ENCODE results near the gene LIX1L. TPM values are rescaled to one million over a fixed set of nuclear protein-coding genes. Genes with fewer than 3 reads are reported as not detected.

LIX1L gene
- total RNA-seq, 1 donor from 2014 or later = 22.9 TPM

DNA sequence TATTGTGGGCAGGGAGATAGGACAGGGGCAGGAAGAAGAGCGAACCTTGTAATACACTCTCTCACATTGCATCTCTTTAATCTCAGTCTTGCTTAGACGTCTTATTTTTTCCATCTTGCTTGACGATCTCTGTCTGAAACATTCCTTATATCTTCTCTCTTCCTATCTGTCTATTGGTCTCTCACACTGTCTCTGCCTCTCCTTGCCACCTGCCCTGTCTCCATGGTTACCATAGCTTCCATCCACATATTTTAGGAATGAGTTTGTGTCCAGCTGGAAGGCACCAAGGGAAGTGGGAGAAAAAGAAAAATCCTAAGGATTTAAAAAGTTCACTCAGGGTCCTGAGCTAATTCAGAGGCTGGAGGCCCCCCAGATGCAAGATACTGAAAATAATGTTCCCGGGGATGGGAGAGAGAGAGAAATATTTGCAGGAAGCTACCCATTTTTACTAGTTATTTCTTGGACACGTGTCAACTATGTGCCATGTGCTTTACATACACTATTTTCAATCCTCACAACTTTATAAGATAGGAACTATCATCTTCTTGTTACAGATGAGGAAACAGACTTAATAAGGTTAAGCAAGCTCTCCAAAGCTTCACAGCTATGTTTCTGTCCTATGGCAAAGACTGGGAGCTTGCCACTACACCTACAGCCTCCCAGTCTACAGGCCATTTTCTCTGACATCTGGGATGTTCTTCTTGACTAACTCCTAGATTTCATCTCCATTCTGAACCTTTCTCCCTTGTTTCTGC is 5.6 kb upstream of the LIX1L start:
- DNase-seq (ENCODE audit: low read depth, low spot score) = no peak

- DNase-seq (ENCODE audit: low read depth, low spot score) = no peak
These were observed 4.6 kb upstream of the LIX1L start for GRCh38 chr1:145962157-145963102.

DNA sequence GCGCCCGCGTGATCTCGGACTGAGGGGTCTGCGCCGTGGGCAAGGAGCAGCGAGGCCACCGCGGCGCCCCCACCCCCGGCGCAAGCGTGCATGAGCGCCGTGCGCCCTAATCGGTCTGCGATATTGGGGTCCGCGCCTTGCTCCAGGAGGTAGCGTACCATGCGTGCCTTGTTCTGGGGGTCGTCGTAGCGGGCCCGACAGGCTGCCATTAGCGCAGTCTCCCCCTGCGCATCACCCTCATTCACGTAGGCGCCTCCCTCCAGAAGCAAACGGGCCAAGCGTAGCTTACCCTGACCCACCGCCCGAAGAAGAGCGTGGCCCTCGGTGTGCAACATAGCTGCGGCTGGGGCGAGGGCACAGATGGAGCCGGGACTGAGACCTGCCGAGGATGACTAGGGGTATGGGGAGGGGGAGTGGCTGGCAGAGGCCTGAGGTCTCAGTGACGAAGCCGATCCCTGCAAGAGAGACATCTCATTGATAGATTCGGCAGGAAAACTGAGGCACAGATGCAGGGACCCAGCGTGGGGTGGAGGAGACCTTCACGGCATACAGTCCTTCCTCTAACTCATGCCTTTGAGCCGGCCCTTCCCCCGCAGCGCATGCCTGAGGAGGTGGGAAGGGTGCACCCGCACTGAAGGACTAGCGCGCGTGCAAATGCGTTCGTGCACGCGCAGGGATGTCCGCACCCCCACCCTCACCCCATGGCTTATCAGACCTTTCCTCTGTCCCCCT is 3.8 kb upstream of the LIX1L start:
- no peak for DNase-seq (ENCODE audit: low read depth, low spot score)

DNA sequence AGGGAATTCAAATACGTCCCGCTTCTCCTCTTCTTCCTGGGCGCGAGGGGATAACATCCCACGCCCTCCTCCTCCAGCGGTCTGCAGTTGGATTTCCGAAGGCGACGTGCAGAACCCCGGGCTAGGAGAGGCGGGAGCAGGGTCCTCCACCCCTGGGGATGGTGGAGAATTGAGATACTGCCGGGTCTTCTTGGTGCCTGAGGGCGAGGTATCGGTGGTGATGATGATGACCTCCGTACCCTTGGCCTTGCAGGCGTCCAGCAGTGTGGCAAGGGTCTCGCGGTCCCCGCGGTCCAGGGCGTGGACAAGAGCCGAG is 3.2 kb upstream of the LIX1L start:
- DNase-seq (ENCODE audit: low read depth, low spot score) = no peak

DNA sequence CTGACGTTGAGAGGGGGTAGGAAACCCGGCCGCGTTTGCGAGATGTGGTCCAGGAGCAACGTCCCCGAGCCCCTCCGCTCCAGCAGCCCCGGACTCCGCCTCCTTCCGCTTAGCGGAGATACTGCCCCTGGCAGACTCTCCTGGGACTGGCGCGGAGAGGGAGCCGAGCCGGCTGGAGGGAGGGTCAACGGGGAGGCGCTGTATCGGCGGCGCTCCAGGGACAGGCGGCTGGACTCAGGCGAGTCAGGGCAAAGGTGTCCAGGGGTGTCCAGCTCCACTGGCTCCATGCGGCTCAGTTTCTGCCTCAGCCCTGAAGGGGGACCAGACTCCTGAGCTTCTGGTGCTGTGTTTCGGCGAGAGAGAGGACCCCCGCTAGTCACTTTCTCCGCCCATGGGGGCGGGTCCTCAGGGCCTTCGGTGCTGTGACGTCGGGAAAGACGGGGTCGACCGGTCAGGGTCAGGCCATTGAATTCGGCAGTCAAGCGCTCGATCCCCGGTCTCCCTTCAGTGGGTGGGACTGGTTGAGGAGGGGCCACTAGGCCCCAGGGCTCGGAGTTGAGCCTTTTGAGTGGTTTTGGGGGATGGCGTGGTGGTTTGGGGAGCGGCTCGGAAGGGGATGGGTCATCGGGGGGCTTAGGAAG is 2.8 kb upstream of the LIX1L start:
- DNase-seq (ENCODE audit: low read depth, low spot score) = no peak

- DNase-seq (ENCODE audit: low read depth, low spot score) = no peak
These were observed 2.2 kb upstream of the LIX1L start for GRCh38 chr1:145959957-145960467.

GRCh38 chr1:145959333-145959732 is 1.5 kb upstream of the LIX1L start:
- no peak for DNase-seq (ENCODE audit: low read depth, low spot score)

- DNase-seq (ENCODE audit: low read depth, low spot score) = no peak
These were observed 917 bp upstream of the LIX1L start for GRCh38 chr1:145958734-145959133.

DNA sequence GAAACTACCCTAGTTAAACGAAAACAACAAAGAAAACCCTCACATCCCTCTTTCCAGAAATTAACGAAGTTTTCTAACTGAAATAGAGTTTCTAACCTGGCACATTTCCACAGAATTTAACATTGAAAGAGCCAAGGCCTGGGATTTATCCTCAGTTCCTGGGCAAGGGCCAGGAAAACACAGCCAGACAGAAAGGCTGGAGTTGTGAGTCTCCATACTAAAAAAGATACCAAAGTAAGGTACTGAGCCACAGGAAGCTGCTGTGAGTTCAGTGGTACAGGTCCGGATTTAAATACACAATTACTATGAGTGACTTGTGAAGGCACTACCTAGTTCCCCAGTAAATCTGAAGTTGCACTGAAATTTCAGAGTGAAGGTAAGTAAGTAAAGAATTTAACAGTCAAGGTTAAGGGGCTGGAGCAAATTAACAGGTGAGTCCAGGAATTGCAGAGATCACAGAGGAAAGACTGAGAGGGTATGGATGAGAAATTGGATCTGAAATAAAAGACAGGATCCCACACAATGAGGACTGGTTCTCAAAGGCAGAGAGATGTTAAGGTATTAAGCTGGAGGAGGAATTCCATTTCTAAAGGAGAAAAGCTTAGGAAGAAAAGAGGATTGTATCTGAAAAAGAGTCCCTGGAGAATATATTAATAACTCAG is 905 bp downstream of the LIX1L start:
- no peak for DNase-seq (ENCODE audit: low read depth, low spot score)

- DNase-seq (ENCODE audit: low read depth, low spot score) = no peak
These were observed 1.5 kb downstream of the LIX1L start for GRCh38 chr1:145956361-145956760.

DNA sequence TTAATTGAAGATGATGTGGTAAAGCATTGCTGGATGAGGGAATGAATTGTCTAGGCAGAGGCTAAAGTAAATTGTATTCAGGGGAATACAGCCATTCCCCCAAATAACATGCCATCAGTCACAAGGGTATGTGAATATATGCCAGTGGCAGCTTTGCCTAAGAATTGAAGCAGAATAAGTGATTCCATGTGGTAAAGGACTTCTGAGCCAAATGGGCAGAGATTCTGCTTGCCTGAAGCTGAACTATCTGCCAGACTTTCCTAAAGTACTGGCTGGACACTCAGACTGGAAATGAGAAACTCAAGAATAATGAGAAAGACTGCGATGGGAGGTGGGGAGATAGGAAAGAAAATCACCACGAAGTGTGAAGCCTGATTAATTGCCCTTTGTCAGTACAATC is 2.4 kb downstream of the LIX1L start:
- DNase-seq (ENCODE audit: low read depth, low spot score) = no peak

GRCh38 chr1:145953861-145954260 is 4.0 kb downstream of the LIX1L start:
- DNase-seq (ENCODE audit: low read depth, low spot score) = no peak

GRCh38 chr1:145952903-145953302 is 4.9 kb downstream of the LIX1L start:
- DNase-seq (ENCODE audit: low read depth, low spot score) = no peak

- DNase-seq (ENCODE audit: low read depth, low spot score) = no peak
These were observed 6.3 kb downstream of the LIX1L start for GRCh38 chr1:145951526-145951925.

GRCh38 chr1:145949219-145949618 is 8.6 kb downstream of the LIX1L start:
- no peak for DNase-seq (ENCODE audit: low read depth, low spot score)

DNA sequence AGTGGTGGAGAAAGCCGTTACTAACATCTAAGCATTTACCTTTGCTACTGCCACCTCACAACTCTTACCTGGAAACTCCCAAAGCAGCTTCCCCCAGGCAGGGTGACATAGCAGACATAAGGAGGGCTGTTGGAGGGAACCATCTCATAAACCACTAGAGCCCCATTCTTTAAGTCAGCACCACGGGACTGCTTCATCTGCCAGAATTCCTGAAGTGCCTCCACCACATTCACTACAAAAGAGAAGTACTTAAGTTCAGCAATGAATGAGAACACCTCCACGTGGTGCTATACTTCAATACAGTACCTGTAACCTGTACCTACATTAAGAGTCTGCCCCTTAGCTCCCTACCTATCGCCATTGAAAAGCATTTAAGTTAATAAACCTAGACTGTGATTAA is 10.3 kb downstream of the LIX1L start:
- DNase-seq (ENCODE audit: low read depth, low spot score) = no peak

GRCh38 chr1:145946477-145946986 is 11.3 kb downstream of the LIX1L start:
- DNase-seq (ENCODE audit: low read depth, low spot score) = no peak

- DNase-seq (ENCODE audit: low read depth, low spot score) = no peak
These were observed 13.3 kb downstream of the LIX1L start for GRCh38 chr1:145944532-145944931.

DNA sequence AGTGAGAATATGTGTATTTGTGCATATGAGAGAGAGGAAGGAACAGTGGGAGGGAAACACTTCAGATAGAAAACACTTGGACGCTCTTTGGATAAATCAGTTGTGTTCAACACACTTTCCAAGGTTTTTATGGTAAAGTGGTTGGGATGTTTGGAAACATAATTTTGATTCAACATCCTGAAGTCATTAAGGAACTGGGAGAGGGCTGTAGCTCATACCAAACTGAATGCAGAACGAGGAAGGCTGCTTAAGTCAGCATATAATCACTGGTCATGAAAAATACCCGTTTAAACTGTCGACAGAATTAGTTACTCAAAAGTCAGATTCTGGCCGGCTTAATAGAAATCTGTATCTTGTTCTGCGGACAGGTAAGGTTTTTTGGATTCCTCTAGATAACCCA is 14.9 kb downstream of the LIX1L start:
- DNase-seq (ENCODE audit: low read depth, low spot score) = no peak

DNA sequence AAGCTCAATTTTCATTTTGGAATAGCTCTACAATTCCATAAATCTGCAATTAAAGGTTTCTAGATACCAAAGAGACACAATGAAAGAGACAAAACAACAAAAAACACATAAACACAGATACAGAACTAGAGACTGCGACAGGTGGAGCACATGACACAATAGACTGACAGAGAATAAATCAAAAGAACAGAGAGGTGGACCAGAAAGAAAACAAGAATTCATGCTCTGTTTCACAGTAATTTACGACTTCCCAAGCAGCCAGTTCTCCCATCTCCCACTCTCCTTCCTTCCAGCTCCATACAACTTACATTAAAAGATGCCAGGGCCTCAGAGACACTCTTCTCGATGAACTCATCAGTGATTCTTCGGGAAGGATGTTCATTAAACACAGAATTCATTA is 15.4 kb downstream of the LIX1L start:
- no peak for DNase-seq (ENCODE audit: low read depth, low spot score)

DNA sequence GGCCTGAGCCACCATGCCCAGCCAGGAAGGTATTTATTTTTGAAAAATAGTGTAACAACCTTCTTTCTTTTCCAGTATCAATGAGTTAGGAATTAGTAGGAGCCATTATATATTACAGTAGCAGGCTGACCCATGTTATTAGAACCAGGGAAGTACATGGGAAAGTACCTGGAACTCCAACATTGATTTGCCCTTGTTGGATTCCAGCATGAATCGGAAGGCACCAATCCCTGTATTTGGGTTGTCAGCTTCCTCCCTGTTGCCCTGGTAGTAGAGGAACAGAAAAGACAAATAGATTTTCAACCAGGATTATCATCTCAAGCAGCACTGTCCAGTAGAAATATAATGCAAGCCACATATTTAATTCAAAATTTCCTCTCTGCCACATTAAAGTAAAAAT is 20.4 kb downstream of the LIX1L start:
- DNase-seq (ENCODE audit: low read depth, low spot score) = no peak

All from pulmonary artery endothelial cell (primary cell).